Thyroid gland (tissue), 4 donors: ENCODE results near the gene GH1. TPM values are rescaled to one million over a fixed set of nuclear protein-coding genes. Genes with fewer than 3 reads are reported as not detected.
"Not testable (repeated sequence)": the region's sequence is repeated elsewhere in the genome, so short reads cannot be mapped to it uniquely, and the experiment has no call there.

Source experiments
- DNase-seq, 2 donors: peaks; one replicate each; pipeline ENCODE4 v3.0.0-alpha.2; 2019
- H3K27ac ChIP-seq, 3 donors: fragments of 200-600 bp; sonication (generic); 1 replicate in 2 of 3; 2 replicates in 1 of 3; pipeline ENCODE4 v1.5.1; 2016 to 2019; ENCODE audit warnings: mild to moderate bottlenecking in 1 of 3, moderate library complexity in 1 of 3
- H3K27me3 ChIP-seq: fragments of 200-600 bp; sonication (generic); one replicate; pipeline ENCODE4 v1.5.1; 2019
- H3K36me3 ChIP-seq, 2 donors: fragments of 200-600 bp; sonication (generic); one replicate each; pipeline ENCODE4 v1.5.1; 2016 to 2019
- H3K4me1 ChIP-seq, 2 donors: fragments of 200-600 bp; sonication (generic); one replicate each; pipeline ENCODE4 v1.5.1; 2017 to 2019
- H3K4me3 ChIP-seq, 3 donors: fragments of 200-600 bp; sonication (generic); replicated peaks in 1 of 3; 1 replicate in 2 of 3; 2 replicates in 1 of 3; pipeline ENCODE4 v1.5.1; 2016; ENCODE audit warnings: mild to moderate bottlenecking in 1 of 3
- H3K9me3 ChIP-seq: fragments of 200-600 bp; sonication (generic); one replicate; pipeline ENCODE4 v1.5.1; 2017
- POLR2A ChIP-seq, 2 donors: fragments of 450-650 bp; IDR thresholded peaks; one replicate each; pipeline ENCODE4 v1.6.1; 2017; ENCODE audit warnings: antibody characterized with exemption in 2 of 2, mild to moderate bottlenecking in 2 of 2, moderate library complexity in 1 of 2
- WGBS, 2 donors: methylation state at CpG; one replicate each; pipeline ENCODE4 v1.1.5; 2017; 5-methylcytosine and 5-hydroxymethylcytosine counted together
- intact Hi-C: fragments of 100-400 bp; cut with DNase I; formaldehyde crosslinking; loops from one replicate; pipeline ENCODE4 v1.15.1; 2023
- total RNA-seq, 4 donors: library from RNA; depleted of rRNA; stranded (reverse); fragments of >200 nt; gene quantifications; one replicate each; pipeline ENCODE4 v1.2.3, GENCODE V29; 2016
- TF ChIP-seq, protein P1 (sequence below), 6 experiments: fragments of 200-600 bp in 3 of 6; fragments of 450-650 bp in 3 of 6; sonication (generic) in 3 of 6; IDR thresholded peaks; one replicate each; pipeline ENCODE4 v1.5.1; 2016 to 2019; ENCODE audit warnings: antibody characterized with exemption in 6 of 6, mild to moderate bottlenecking in 2 of 6, inconsistent platforms in 1 of 6, moderate library complexity in 1 of 6

The GH1 gene
- total RNA-seq, 4 donors from 2014 or later = not detected

DNA sequence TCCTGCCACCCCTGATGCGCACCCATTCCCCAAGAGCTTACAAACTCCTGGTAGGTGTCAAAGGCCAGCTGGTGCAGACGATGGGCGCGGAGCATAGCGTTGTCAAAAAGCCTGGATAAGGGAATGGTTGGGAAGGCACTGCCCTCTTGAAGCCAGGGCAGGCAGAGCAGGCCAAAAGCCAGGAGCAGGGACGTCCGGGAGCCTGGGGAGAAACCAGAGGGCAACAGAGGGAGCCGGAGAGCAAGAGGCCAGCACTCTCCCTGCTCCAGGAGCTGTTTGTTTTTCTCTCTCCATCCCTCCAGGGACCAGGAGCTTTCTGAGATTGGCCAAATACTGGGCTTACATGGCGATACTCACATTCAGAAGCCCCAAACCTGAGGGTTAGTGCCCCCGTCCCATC lies 334 bp downstream of the GH1 start:
- Histone ChIP-seq H3K4me1 (no peaks in the 10 kb centered on the region), H3K9me3 (no peaks in the 10 kb centered on the region), H3K36me3 (no peaks in the 10 kb centered on the region), H3K27me3 (no peaks in the 10 kb centered on the region), H3K27ac (no peak overlapping the region), H3K4me3 (no peak overlapping the region)
- DNase-seq = no peak
- 71 to 77% methylated on average over 10 of the region's 10 CpGs for WGBS, 2 donors
- intact Hi-C loops = loop anchor here (5.0 kb wide), 1 partner anchor 109 kb away; no protein-coding TSS in a partner anchor
- TF ChIP-seq POLR2A (IDR thresholded peaks at IDR 0.05) = no peak
- TF ChIP-seq, protein P1, sequence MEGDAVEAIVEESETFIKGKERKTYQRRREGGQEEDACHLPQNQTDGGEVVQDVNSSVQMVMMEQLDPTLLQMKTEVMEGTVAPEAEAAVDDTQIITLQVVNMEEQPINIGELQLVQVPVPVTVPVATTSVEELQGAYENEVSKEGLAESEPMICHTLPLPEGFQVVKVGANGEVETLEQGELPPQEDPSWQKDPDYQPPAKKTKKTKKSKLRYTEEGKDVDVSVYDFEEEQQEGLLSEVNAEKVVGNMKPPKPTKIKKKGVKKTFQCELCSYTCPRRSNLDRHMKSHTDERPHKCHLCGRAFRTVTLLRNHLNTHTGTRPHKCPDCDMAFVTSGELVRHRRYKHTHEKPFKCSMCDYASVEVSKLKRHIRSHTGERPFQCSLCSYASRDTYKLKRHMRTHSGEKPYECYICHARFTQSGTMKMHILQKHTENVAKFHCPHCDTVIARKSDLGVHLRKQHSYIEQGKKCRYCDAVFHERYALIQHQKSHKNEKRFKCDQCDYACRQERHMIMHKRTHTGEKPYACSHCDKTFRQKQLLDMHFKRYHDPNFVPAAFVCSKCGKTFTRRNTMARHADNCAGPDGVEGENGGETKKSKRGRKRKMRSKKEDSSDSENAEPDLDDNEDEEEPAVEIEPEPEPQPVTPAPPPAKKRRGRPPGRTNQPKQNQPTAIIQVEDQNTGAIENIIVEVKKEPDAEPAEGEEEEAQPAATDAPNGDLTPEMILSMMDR (IDR thresholded peaks at IDR 0.05) = no peak

DNA sequence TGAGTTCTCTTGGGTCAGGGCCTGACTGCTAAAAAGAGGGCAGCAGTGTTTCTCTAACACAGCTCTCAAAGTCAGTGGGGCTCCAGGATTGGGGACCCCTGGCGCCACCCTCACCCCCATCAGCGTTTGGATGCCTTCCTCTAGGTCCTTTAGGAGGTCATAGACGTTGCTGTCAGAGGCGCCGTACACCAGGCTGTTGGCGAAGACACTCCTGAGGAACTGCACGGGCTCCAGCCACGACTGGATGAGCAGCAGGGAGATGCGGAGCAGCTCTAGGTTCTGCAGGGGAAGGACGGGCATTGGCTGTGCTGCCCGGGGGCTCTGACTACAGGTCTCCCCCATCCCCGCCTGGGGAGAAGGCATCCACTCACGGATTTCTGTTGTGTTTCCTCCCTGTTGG lies 993 bp downstream of the GH1 start:
- no peak for DNase-seq
- H3K27ac ChIP-seq = no peak overlapping the region
- WGBS, 2 donors = 74 to 88% methylated on average over 7 to 12 of the region's 13 CpGs
- no peak for TF ChIP-seq POLR2A (IDR thresholded peaks at IDR 0.05)
- TF ChIP-seq, protein P1 (IDR thresholded peaks at IDR 0.05) = no peak
- H3K4me1 ChIP-seq = no peaks in the 10 kb centered on the region
- H3K27me3 ChIP-seq = no peaks in the 10 kb centered on the region
- H3K36me3 ChIP-seq = no peaks in the 10 kb centered on the region
- no peak overlapping the region for H3K4me3 ChIP-seq
- intact Hi-C loops = loop anchor here (5.0 kb wide), 1 partner anchor 110 kb away; no protein-coding TSS in a partner anchor
- H3K9me3 ChIP-seq = no peaks in the 10 kb centered on the region

DNA sequence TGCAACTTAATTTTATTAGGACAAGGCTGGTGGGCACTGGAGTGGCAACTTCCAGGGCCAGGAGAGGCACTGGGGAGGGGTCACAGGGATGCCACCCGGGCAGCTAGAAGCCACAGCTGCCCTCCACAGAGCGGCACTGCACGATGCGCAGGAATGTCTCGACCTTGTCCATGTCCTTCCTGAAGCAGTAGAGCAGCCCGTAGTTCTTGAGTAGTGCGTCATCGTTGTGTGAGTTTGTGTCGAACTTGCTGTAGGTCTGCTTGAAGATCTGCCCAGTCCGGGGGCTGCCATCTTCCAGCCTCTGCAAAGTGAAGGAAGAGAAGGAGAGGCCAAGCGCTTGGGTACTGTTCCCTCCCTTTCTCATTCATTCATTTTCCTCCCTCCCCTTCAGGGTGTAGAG lies 1.4 kb downstream of the GH1 start:
- H3K27me3 ChIP-seq, H3K9me3 ChIP-seq, H3K36me3 ChIP-seq, H3K27ac ChIP-seq, H3K4me1 ChIP-seq, H3K4me3 ChIP-seq, DNase-seq: not testable (repeated sequence)
- 94% methylated on average over 9 to 11 of the region's 11 CpGs for WGBS, 2 donors
- intact Hi-C loops = loop anchor here (5.0 kb wide), 1 partner anchor 110 kb away; no protein-coding TSS in a partner anchor

DNA sequence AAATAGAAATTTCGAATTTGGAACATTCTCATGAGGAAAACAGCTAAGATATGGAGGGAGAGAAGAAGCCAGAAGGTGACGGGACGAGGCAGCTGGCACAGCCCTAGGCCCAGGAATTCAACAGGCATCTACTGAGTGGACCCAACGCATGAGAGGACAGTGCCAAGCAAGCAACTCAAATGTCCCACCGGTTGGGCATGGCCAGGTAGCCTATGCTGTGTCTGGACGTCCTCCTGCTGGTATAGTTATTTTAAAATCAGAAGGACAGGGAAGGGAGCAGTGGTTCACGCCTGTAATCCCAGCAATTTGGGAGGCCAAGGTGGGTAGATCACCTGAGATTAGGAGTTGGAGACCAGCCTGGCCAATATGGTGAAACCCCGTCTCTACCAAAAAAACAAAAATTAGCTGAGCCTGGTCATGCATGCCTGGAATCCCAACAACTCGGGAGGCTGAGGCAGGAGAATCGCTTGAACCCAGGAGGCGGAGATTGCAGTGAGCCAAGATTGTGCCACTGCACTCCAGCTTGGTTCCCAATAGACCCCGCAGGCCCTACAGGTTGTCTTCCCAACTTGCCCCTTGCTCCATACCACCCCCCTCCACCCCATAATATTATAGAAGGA lies 2.0 kb downstream of the GH1 start:
- Histone ChIP-seq H3K36me3 (no peaks in the 10 kb centered on the region), H3K4me3 (no peak overlapping the region), H3K9me3 (no peaks in the 10 kb centered on the region), H3K27me3 (no peaks in the 10 kb centered on the region), H3K4me1 (no peaks in the 10 kb centered on the region), H3K27ac (no peak overlapping the region)
- intact Hi-C loops = loop anchor here (5.0 kb wide), 1 partner anchor 111 kb away; no protein-coding TSS in a partner anchor
- no peak for DNase-seq
- no peak for TF ChIP-seq POLR2A (IDR thresholded peaks at IDR 0.05)
- TF ChIP-seq, protein P1 (IDR thresholded peaks at IDR 0.05) = no peak
- WGBS, 2 donors = 80 to 85% methylated on average over 11 to 12 of the region's 12 CpGs

DNA sequence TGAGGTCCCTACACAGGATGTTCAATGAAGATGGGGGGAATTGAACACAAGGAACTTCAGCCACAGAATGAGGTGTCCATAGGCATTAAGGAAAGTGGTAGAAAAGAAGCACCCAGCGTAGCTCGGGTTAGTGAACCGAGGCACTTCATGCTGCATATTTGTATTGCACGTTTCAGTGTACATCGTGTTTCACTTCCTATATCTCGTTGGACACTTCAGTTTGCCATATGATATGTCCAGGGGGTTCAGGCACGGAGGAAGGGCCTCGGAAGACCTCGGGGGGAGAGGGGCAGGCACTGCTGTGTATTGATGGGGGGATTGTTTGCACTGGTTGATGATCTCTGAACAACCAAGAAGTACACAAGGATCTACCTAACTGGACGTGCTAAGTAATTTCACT lies 2.9 kb downstream of the GH1 start:
- not testable (repeated sequence) for H3K27ac ChIP-seq, H3K9me3 ChIP-seq, H3K4me1 ChIP-seq, DNase-seq, H3K36me3 ChIP-seq, H3K27me3 ChIP-seq, H3K4me3 ChIP-seq
- intact Hi-C loops = loop anchor here (5.0 kb wide), 1 partner anchor 112 kb away; no protein-coding TSS in a partner anchor
- 50 to 61% methylated on average over 10 of the region's 10 CpGs for WGBS, 2 donors

DNA sequence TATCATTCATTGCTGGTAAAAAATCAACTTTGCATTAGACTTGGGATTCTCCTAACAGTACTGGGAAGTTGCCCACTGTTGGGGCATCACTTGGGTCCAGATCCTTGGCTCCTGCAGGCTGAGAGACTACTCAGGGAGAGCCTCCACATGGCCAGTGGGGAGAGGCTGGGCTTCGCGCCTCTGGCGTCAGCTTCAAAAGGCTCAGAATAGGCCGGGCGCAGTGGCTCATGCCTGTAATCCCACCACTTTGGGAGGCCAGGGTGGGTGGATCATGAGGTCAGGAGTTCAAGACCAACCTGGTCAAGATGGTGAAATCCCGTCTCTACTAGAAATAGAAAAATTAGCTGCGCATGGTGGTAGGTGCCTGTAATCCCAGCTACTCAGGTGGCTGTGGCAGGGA lies 4.2 kb downstream of the GH1 start:
- TF ChIP-seq POLR2A (IDR thresholded peaks at IDR 0.05) = no peak
- TF ChIP-seq, protein P1 (IDR thresholded peaks at IDR 0.05) = no peak
- no peak for DNase-seq
- no peaks in the 10 kb centered on the region for H3K9me3 ChIP-seq
- no peaks in the 10 kb centered on the region for H3K27me3 ChIP-seq
- H3K4me1 ChIP-seq = no peaks in the 10 kb centered on the region
- WGBS, 2 donors = 97% methylated on average over 7 of the region's 7 CpGs
- no peak overlapping the region for H3K4me3 ChIP-seq
- H3K27ac ChIP-seq = no peak overlapping the region
- intact Hi-C loops = loop anchor here (5.0 kb wide), 1 partner anchor 218 kb away; the partner anchor contains the start of gene ERN1
- no peaks in the 10 kb centered on the region for H3K36me3 ChIP-seq
